ENCODE measurements around the gene CARD19. TPM values are rescaled to one million over a fixed set of nuclear protein-coding genes. Genes with fewer than 3 reads are reported as not detected.

The CARD19 gene
- total RNA-seq, 1 experiment from 2014 or later: 97.5 TPM

DNA sequence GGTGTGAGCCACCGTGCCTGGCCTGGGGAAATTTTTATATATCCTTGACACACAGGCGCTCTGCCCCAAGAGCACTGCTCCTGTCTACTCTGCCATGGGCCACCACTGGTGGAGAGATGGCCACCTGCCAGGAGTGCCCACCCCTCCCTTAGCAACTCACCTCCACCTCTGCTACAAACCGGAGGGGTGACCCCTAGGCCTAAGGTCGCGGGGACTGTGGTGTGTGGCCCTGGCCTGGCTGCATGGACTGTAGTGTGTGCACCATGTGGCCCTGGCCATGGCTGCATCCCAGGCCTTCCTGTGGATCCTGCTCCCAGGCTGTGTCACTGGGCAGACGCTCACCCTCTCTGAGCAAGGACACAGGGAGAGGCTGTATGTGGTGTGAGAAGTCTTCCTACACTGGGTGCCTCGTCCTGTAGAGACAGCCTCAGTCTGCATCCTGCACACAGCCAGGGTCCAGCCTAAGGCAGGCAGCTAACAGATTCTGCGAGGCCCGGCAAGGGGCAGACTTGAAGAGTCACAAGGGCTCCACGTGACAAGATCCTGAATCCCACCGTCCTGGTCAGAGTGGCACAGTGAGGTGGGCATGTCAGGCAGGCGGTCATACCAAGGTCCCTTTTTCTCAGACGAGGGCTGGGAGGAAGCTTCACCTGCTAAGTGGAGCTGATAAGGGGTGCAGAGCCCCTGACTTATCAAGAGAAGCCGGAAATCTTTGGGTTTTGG, 27.7 kb downstream of the CARD19 start:
- H3K9me3 ChIP-seq (ENCODE audit: insufficient read depth, low read depth): no peaks in the 10 kb centered on the region
- H3K4me1 ChIP-seq (replicated peaks; ENCODE audit: insufficient read depth): peaks cover 21% of the 10 kb centered on the region
- POLR2A ChIA-PET (ENCODE audit: unreplicated experiment): no interaction called here
- no TSS peak for BruUV-seq (replicated peaks)
- H2AFZ ChIP-seq: no peak overlapping the region
- TF ChIP-seq, protein P1, sequence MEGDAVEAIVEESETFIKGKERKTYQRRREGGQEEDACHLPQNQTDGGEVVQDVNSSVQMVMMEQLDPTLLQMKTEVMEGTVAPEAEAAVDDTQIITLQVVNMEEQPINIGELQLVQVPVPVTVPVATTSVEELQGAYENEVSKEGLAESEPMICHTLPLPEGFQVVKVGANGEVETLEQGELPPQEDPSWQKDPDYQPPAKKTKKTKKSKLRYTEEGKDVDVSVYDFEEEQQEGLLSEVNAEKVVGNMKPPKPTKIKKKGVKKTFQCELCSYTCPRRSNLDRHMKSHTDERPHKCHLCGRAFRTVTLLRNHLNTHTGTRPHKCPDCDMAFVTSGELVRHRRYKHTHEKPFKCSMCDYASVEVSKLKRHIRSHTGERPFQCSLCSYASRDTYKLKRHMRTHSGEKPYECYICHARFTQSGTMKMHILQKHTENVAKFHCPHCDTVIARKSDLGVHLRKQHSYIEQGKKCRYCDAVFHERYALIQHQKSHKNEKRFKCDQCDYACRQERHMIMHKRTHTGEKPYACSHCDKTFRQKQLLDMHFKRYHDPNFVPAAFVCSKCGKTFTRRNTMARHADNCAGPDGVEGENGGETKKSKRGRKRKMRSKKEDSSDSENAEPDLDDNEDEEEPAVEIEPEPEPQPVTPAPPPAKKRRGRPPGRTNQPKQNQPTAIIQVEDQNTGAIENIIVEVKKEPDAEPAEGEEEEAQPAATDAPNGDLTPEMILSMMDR (conservative IDR thresholded peaks at IDR 0.05): no peak
- TF ChIP-seq EZH2 (IDR thresholded peaks at IDR 0.05; ENCODE audit: low read depth): no peak
- no peak overlapping the region for H3K27ac ChIP-seq
- H3F3A ChIP-seq (ENCODE audit: insufficient read depth, low read depth): peaks cover 39% of the 10 kb centered on the region
- DNase-seq: no peak
- no peak overlapping the region for H3K4me3 ChIP-seq
- H4K20me1 ChIP-seq (ENCODE audit: insufficient read depth): peaks cover 2% of the 10 kb centered on the region; the same call in 1 of the 2 replicates
- H3K9me2 ChIP-seq (ENCODE audit: insufficient read depth): no peaks in the 10 kb centered on the region
- intact Hi-C loops (cut with micrococcal nuclease; ENCODE audit: unreplicated experiment): no loop called here
- CTCF ChIA-PET: no interaction called here
- H3K79me2 ChIP-seq (ENCODE audit: low read depth): peaks cover 14% of the 10 kb centered on the region
- no peaks in the 10 kb centered on the region for H3K27me3 ChIP-seq (ENCODE audit: insufficient read depth, low read depth)
- peaks cover 16% of the 10 kb centered on the region; the same call in 1 of the 2 replicates for H3K36me3 ChIP-seq (ENCODE audit: low read depth)
- H3K4me2 ChIP-seq: no peak overlapping the region

DNA sequence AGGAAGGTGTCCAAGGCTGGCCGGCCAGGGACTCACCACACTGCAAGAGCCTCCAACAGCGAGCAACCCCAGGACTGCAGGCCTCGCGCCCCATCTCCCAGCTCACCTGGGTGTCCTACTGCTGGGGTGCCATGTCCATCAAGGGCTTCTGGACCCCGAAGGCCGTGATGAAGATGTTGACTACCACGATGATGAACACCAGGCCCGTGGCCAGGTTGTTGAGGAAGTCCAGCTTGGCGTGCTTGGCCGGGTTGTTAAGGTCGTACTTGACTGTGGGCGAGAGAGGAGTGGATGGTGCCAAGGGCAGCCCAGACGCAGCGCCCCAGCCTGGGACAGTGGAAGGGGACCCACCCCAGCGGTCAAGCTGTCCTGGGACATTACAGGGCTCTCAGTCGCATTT, 28.8 kb downstream of the CARD19 start:
- Histone ChIP-seq H3K79me2 (ENCODE audit: low read depth) (peaks cover 25% of the 10 kb centered on the region), H3K27ac (no peak overlapping the region), H2AFZ (no peak overlapping the region), H3K4me1 (replicated peaks; ENCODE audit: insufficient read depth) (peaks cover 12% of the 10 kb centered on the region), H3K36me3 (ENCODE audit: low read depth) (peaks cover 16% of the 10 kb centered on the region; the same call in 1 of the 2 replicates), H3K9me2 (ENCODE audit: insufficient read depth) (no peaks in the 10 kb centered on the region), H3K9me3 (ENCODE audit: insufficient read depth, low read depth) (no peaks in the 10 kb centered on the region), H3K4me2 (no peak overlapping the region), H3K27me3 (ENCODE audit: insufficient read depth, low read depth) (no peaks in the 10 kb centered on the region), H4K20me1 (ENCODE audit: insufficient read depth) (peaks cover 10% of the 10 kb centered on the region; the same call in 1 of the 2 replicates), H3F3A (ENCODE audit: insufficient read depth, low read depth) (peaks cover 29% of the 10 kb centered on the region; the same call in 1 of the 2 replicates), H3K4me3 (no peak overlapping the region)
- DNase-seq: no peak
- POLR2A ChIA-PET (ENCODE audit: unreplicated experiment): no interaction called here
- TF ChIP-seq, protein P1 (conservative IDR thresholded peaks at IDR 0.05): no peak
- TF ChIP-seq EZH2 (IDR thresholded peaks at IDR 0.05; ENCODE audit: low read depth): no peak
- intact Hi-C loops (cut with micrococcal nuclease; ENCODE audit: unreplicated experiment): no loop called here
- no TSS peak for BruUV-seq (replicated peaks)
- CTCF ChIA-PET: no interaction called here

DNA sequence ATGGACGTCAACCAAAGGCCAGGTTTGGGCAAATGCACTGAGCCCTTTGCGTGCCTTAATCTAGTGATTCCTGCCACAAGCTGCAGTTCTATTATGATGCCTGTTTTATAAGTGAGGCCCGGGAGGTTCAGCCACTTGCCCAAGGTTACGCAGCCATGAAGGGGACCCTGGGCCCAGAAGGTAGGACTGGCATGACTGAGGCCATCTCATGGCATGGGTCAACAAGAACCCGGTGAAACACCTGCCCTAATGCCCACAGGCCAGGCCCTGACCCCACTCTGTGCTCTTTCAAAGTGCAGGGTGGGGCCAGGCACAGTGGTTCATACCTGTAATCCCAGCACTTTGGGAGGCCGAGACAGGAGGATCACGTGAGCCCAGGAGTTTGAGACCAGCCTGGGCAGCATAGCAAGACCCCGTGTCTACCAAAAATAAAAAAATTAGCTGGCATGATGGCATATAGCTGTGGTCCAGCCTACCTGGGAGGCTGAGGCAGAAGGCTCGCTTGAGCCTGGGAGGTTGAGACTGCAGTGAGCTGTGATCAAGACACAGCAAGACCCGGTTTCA, 29.4 kb downstream of the CARD19 start:
- no TSS peak for BruUV-seq (replicated peaks)
- Histone ChIP-seq H3F3A (ENCODE audit: insufficient read depth, low read depth) (peaks cover 26% of the 10 kb centered on the region; the same call in 1 of the 2 replicates), H2AFZ (no peak overlapping the region), H3K79me2 (ENCODE audit: low read depth) (peaks cover 31% of the 10 kb centered on the region), H3K27me3 (ENCODE audit: insufficient read depth, low read depth) (no peaks in the 10 kb centered on the region), H3K9me2 (ENCODE audit: insufficient read depth) (no peaks in the 10 kb centered on the region), H3K4me1 (replicated peaks; ENCODE audit: insufficient read depth) (peaks cover 8% of the 10 kb centered on the region), H3K36me3 (ENCODE audit: low read depth) (peaks cover 16% of the 10 kb centered on the region; the same call in 1 of the 2 replicates), H3K4me3 (no peak overlapping the region), H4K20me1 (ENCODE audit: insufficient read depth) (peaks cover 10% of the 10 kb centered on the region; the same call in 1 of the 2 replicates), H3K27ac (no peak overlapping the region), H3K9me3 (ENCODE audit: insufficient read depth, low read depth) (no peaks in the 10 kb centered on the region), H3K4me2 (no peak overlapping the region)
- no peak for DNase-seq
- ChIA-PET CTCF (no interaction called here), POLR2A (ENCODE audit: unreplicated experiment) (no interaction called here)
- no peak for TF ChIP-seq EZH2 (IDR thresholded peaks at IDR 0.05; ENCODE audit: low read depth)
- TF ChIP-seq, protein P1 (conservative IDR thresholded peaks at IDR 0.05): no peak
- intact Hi-C loops (cut with micrococcal nuclease; ENCODE audit: unreplicated experiment): no loop called here
